GM21447 (cell line): ENCODE results near the gene CCDC27.
"Not testable (repeated sequence)": the region's sequence is repeated elsewhere in the genome, so short reads cannot be mapped to it uniquely, and the experiment has no call there.

Source experiments
- ATAC-seq: cut with Tn5 transposase; IDR thresholded peaks from one replicate; pipeline ENCODE4 v1.9.1; 2021; ENCODE audit not compliant: unreplicated experiment

Gene CCDC27

GRCh38 chr1:3717715-3718601, 34.3 kb upstream of the CCDC27 start:
- no peak for ATAC-seq

DNA sequence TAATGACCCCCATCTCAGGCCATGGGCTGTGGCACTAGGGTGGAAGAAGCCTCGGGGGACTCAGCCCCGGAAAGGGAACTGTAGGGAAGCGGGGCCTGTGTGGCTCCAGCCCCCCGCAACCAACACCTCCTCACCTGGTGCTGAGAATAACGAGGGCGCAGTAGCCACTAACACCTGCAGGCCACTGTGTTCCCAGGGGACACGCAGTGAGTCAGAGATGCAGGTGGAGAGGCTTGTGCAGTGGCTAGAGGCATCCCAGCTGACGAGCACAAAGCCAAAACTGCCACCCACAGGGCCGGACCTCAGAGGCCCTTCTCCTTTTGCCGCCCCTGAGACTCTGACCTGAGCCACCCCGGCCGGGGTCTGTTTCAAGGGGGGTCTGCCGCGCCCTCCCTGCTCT, 33.5 kb upstream of the CCDC27 start:
- ATAC-seq = no peak

- no peak for ATAC-seq
Observed at GRCh38 chr1:3721955-3722465, 30.2 kb upstream of the CCDC27 start.

DNA sequence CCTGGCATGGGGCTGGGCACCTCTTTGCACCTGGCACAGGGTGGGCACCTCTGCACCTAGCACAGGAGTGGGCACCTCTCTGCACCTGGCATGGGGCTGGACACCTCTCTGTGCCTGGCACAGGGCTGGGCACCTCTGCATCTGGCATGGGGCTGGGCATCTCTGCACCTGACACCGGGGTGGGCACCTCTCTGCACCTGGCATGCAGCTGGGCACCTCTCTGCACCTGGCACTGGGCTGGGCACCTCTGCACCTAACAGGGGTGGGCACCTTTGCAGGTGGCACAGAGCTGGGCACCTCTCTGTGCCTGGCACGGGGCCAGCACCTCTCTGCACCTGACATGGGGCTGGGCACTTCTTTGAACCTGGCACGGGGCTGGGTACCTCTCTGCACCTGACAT, 29.4 kb upstream of the CCDC27 start:
- ATAC-seq = no peak

DNA sequence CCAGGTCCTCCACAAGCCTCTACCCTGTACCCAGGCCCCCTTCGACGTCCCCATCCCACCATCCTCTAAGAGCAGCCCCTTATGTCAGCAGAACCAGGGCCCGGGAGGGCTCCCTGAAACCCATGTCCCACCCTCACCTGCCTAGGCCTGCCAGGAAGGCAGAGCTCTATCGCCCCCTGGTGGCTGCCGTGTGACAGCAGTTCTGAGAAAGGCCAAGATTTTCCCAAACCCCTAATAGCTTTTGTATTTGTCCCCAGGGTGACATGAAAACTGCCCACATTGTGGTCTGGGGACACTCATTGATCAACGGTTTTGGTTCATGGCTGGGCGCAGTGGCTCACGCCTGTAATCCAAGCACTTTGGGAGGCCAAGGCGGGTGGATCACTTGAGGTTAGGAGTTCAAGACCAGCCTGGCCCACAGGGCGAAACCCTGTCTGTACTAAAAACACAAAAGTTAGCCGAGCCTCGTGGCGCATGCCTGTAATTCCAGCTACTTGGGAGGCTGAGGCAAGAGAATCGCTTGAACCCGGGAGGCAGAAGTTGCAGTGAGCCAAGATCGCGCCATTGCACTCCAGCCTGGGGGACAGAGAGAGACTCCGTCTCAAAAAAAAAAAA, 27.7 kb upstream of the CCDC27 start:
- not testable (repeated sequence) for ATAC-seq

DNA sequence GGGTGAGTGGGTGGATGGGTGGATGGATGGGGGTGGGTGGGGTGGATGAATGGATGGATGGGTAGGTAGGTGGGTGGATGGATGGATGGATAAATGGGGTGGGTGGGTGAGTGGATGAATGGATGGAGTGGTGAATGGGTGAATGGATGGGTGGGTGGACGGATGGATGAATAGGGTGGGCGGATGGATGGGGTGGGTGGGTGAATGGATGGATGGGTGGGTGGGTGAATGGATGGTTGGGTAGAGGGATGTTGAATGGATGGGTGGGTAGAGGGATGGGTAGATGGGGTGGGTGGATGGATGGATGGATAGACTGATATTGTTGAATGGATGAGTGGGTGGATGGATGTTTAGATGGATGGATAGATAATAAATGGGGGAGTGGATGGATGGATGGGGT, 26.9 kb upstream of the CCDC27 start:
- no peak for ATAC-seq

DNA sequence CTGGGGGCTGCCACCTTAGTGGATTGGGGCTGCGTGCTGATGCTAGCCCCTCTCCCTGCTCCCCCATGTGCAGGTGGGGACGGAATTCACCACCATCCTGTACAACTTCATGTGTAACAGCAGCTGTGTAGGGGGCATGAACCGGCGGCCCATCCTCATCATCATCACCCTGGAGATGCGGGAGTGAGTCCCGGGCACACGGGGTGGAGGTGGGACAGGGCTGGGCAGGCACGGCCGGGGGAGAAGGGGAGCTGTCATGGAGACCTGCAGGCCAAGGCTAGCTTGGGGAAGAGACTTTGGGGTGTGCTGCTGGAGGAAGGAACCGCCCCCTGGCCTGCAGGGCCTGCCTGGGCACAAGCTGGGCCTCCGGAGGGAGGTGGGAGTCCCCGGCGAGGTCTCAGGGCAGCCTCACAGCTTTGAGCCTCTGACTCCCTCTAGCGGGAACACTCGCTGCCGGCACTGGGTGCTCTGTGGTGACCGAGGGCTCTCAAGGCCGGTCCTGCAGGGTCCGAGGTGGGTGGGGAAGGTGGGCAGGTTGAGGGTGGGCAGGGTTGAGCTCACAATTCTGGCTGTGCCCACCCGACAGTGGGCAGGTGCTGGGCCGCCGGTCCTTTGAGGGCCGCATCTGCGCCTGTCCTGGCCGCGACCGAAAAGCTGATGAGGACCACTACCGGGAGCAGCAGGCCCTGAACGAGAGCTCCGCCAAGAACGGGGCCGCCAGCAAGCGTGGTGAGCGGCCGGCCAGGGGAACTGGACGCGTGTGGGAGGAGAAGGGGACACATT, 25.0 kb upstream of the CCDC27 start:
- ATAC-seq = no peak

DNA sequence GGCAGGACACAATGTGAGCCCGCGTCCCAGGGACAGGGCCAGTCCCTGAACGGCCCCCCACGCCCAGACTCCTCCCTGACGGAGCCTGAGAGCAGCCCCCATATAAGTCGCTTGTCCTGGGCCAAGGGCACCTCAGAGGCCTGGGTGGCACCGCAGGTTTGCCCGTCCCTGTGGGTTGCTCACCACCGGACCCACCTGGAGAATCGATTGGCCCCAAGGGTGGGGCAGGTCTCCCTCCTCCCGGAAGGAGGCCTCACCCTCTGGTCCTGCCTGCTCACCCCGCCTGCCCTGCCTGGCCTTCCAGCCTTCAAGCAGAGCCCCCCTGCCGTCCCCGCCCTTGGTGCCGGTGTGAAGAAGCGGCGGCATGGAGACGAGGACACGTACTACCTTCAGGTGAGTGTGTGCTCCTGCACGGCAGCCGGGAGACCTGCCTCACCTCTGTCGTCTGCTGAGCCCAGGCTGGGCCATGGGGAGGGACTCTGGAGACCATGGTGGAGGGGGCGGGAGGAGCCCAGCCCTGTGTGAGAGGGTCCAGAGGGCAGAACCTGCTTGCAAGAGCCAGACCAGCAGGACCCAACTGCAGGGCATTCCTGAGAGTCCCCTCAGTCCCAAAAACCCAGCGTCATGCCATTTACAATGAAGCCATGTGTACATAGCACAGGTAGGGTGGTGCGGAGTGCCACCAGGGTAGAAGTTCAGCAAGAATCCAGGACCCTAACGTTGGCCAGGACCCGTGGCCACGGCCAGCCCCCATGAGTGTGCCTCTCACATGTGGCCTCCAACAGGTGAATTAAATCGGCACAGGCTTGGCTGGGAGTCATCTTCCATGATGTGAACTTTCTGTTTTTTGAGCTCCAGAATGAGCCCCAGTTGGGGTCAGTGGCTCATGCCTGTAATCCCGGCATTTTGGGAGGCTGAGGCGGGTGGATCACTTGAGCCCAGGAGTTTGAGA, 24.1 kb upstream of the CCDC27 start:
- ATAC-seq = no peak

GRCh38 chr1:3729594-3730542, 22.4 kb upstream of the CCDC27 start:
- no peak for ATAC-seq

GRCh38 chr1:3730543-3731247, 21.6 kb upstream of the CCDC27 start:
- no peak for ATAC-seq

- no peak for ATAC-seq
Observed at GRCh38 chr1:3731583-3732433, 20.4 kb upstream of the CCDC27 start.

- ATAC-seq = no peak
Observed at GRCh38 chr1:3732434-3733093, 19.7 kb upstream of the CCDC27 start.

- ATAC-seq = no peak
Observed at GRCh38 chr1:3733094-3733882, 19.0 kb upstream of the CCDC27 start.

- ATAC-seq = no peak
Observed at GRCh38 chr1:3733883-3734589, 18.2 kb upstream of the CCDC27 start.

- no peak for ATAC-seq
Observed at GRCh38 chr1:3734602-3735001, 17.6 kb upstream of the CCDC27 start.
